ENCODE data around the gene SNAI3. TPM values are rescaled to one million over a fixed set of nuclear protein-coding genes. Genes with fewer than 3 reads are reported as not detected.

SNAI3 gene
- total and polyA plus RNA-seq, 9 donors, result 3.8 to 11.8 (median 7.2) TPM

- 88% methylated on average over 45 of the region's 57 CpGs for WGBS (ENCODE audit: insufficient coverage)
These were observed 29.2 kb upstream of the SNAI3 start for GRCh38 chr16:88715312-88716190.

GRCh38 chr16:88714420-88715302 lies 28.4 kb upstream of the SNAI3 start:
- no peaks in the 10 kb centered on the region for H3K9me3 ChIP-seq (replicated peaks; ENCODE audit: control insufficient read depth, low read depth, low read length)
- H3K27me3 ChIP-seq (ENCODE audit: control insufficient read depth, insufficient read depth, low read length), result no peaks in the 10 kb centered on the region
- H3K4me3 ChIP-seq (ENCODE audit: low read length), result no peak overlapping the region
- DNase-seq, result no peak
- H3K36me3 ChIP-seq (ENCODE audit: control insufficient read depth, insufficient read depth, low read length), result peaks cover 69% of the 10 kb centered on the region
- H3K4me1 ChIP-seq (ENCODE audit: control insufficient read depth, insufficient read depth, low read length), result peaks cover 10% of the 10 kb centered on the region
- no peak overlapping the region for H3K27ac ChIP-seq (ENCODE audit: low read length)
- 84% methylated on average over 32 of the region's 42 CpGs for WGBS (ENCODE audit: insufficient coverage)

More at GRCh38 chr16:88715312-88716190, 29.2 kb upstream of the SNAI3 start:
- Histone ChIP-seq H3K9me3 (replicated peaks; ENCODE audit: control insufficient read depth, low read depth, low read length) (no peaks in the 10 kb centered on the region), H3K27me3 (ENCODE audit: control insufficient read depth, insufficient read depth, low read length) (no peaks in the 10 kb centered on the region), H3K36me3 (ENCODE audit: control insufficient read depth, insufficient read depth, low read length) (peaks cover 73% of the 10 kb centered on the region), H3K4me3 (ENCODE audit: low read length) (no peak overlapping the region), H3K27ac (ENCODE audit: low read length) (no peak overlapping the region), H3K4me1 (ENCODE audit: control insufficient read depth, insufficient read depth, low read length) (peaks cover 12% of the 10 kb centered on the region)
- no peak for DNase-seq

DNA sequence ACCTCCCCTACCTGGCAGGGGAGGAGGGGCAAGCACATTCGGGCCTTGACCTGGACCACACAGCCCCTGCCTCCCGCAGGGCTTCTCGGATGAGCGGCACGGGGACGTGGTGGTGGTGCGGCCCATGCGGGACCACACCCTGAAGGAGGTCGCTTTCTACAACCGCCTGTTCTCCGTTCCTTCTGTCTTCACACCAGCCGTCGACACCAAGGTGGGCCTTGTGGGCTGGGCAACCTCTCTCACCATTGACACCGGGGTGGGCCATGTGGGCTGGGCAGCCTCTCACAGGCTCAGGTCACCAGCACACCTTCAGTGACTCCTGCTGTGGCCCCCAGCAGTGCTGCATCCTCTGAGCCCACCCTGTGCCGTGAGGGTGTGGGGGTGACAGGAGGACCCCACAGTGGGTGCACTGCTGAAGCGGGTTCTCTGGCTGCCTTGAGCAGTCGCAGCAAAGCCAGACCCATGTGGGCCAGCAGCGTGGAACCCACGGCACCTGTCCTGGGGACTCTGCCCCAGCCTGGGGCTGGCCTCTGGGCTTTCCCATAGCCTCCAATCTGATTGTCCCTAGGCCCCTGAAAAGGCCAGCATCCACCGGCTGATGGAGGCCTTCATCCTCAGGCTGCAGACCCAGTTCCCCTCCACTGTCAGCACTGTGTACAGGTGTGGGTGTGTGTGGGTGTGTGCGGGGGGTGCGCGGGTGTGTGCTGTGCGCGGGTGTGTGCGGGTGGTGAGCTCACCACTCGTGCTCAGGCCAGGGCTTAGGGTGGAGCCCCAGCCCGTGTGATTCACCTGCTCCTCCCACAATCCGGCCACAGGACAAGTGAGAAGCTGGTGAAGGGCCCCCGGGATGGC lies 27.5 kb upstream of the SNAI3 start:
- Histone ChIP-seq H3K36me3 (ENCODE audit: control insufficient read depth, insufficient read depth, low read length) (peaks cover 62% of the 10 kb centered on the region), H3K27me3 (ENCODE audit: control insufficient read depth, insufficient read depth, low read length) (no peaks in the 10 kb centered on the region), H3K27ac (ENCODE audit: low read length) (no peak overlapping the region), H3K4me1 (ENCODE audit: control insufficient read depth, insufficient read depth, low read length) (peaks cover 2% of the 10 kb centered on the region), H3K4me3 (ENCODE audit: low read length) (no peak overlapping the region), H3K9me3 (replicated peaks; ENCODE audit: control insufficient read depth, low read depth, low read length) (no peaks in the 10 kb centered on the region)
- WGBS (ENCODE audit: insufficient coverage), result 83% methylated on average over 23 of the region's 30 CpGs
- DNase-seq, result no peak

DNA sequence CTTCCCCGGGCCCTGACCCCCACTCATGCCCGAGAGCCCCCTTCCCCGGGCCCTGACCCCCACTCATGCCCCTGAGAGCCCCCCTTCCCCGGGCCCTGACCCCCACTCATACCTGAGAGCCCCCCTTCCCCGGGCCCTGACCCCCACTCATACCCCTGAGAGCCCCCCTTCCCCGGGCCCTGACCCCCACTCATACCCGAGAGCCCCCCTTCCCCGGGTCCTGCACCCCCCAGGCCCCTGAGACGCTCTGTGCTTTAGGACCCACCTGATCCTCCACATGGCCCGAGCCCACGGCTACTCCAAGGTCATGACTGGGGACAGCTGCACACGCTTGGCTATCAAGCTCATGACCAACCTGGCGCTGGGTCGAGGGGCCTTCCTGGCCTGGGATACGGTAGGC lies 26.7 kb upstream of the SNAI3 start:
- no peak overlapping the region for H3K4me3 ChIP-seq (ENCODE audit: low read length)
- DNase-seq, result no peak
- H3K36me3 ChIP-seq (ENCODE audit: control insufficient read depth, insufficient read depth, low read length), result peaks cover 60% of the 10 kb centered on the region
- no peaks in the 10 kb centered on the region for H3K27me3 ChIP-seq (ENCODE audit: control insufficient read depth, insufficient read depth, low read length)
- no peaks in the 10 kb centered on the region for H3K9me3 ChIP-seq (replicated peaks; ENCODE audit: control insufficient read depth, low read depth, low read length)
- 70% methylated on average over 6 of the region's 15 CpGs for WGBS (ENCODE audit: insufficient coverage)
- H3K27ac ChIP-seq (ENCODE audit: low read length), result no peak overlapping the region
- no peaks in the 10 kb centered on the region for H3K4me1 ChIP-seq (ENCODE audit: control insufficient read depth, insufficient read depth, low read length)

GRCh38 chr16:88712362-88712979 lies 26.2 kb upstream of the SNAI3 start:
- no peaks in the 10 kb centered on the region for H3K27me3 ChIP-seq (ENCODE audit: control insufficient read depth, insufficient read depth, low read length)
- no peak for DNase-seq
- H3K4me3 ChIP-seq (ENCODE audit: low read length), result no peak overlapping the region
- WGBS (ENCODE audit: insufficient coverage), result 69% methylated on average over 20 of the region's 25 CpGs
- peaks cover 1% of the 10 kb centered on the region for H3K4me1 ChIP-seq (ENCODE audit: control insufficient read depth, insufficient read depth, low read length)
- H3K36me3 ChIP-seq (ENCODE audit: control insufficient read depth, insufficient read depth, low read length), result peaks cover 55% of the 10 kb centered on the region
- no peak overlapping the region for H3K27ac ChIP-seq (ENCODE audit: low read length)
- H3K9me3 ChIP-seq (replicated peaks; ENCODE audit: control insufficient read depth, low read depth, low read length), result no peaks in the 10 kb centered on the region

- no peak for DNase-seq
- peaks cover 49% of the 10 kb centered on the region for H3K36me3 ChIP-seq (ENCODE audit: control insufficient read depth, insufficient read depth, low read length)
- no peak overlapping the region for H3K27ac ChIP-seq (ENCODE audit: low read length)
- H3K9me3 ChIP-seq (replicated peaks; ENCODE audit: control insufficient read depth, low read depth, low read length), result no peaks in the 10 kb centered on the region
- no peak overlapping the region for H3K4me3 ChIP-seq (ENCODE audit: low read length)
- H3K4me1 ChIP-seq (ENCODE audit: control insufficient read depth, insufficient read depth, low read length), result peaks cover 8% of the 10 kb centered on the region
- no peaks in the 10 kb centered on the region for H3K27me3 ChIP-seq (ENCODE audit: control insufficient read depth, insufficient read depth, low read length)
- 58% methylated on average over 17 of the region's 18 CpGs for WGBS (ENCODE audit: insufficient coverage)
These were observed 25.5 kb upstream of the SNAI3 start for GRCh38 chr16:88711750-88712340.

DNA sequence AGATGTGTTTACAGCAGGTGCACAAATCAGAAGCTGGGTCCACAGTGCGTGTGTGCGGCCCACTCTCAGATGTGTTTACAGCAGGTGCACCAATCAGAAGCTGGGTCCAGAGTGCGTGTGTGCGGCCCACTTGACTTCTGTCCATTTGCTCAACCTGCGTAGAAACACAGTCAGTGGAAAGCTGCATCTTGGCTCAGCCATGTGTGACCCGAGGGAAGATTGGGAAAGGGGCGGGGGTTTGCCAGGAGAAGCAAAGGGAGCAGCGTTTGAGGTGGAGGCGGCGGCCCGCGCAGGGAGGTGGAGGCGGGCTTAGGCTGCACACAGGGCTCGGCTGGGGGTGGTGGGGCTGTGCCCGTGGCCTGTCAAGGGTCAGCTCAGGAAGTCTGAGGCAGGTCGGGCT lies 24.2 kb upstream of the SNAI3 start:
- H3K27me3 ChIP-seq (ENCODE audit: control insufficient read depth, insufficient read depth, low read length), result no peaks in the 10 kb centered on the region
- DNase-seq, result no peak
- 75% methylated on average over 11 of the region's 16 CpGs for WGBS (ENCODE audit: insufficient coverage)

GRCh38 chr16:88706965-88707826 lies 20.9 kb upstream of the SNAI3 start:
- DNase-seq, result no peak
- H3K27me3 ChIP-seq (ENCODE audit: control insufficient read depth, insufficient read depth, low read length), result no peaks in the 10 kb centered on the region
- peaks cover 30% of the 10 kb centered on the region for H3K4me1 ChIP-seq (ENCODE audit: control insufficient read depth, insufficient read depth, low read length)
- peak overlapping the region; percentile 74 for H3K4me3 ChIP-seq (ENCODE audit: low read length)
- H3K36me3 ChIP-seq (ENCODE audit: control insufficient read depth, insufficient read depth, low read length), result peaks cover 20% of the 10 kb centered on the region
- H3K27ac ChIP-seq (ENCODE audit: low read length), result peak overlapping the region; percentile 15
- WGBS (ENCODE audit: insufficient coverage), result 48% methylated on average over 6 of the region's 17 CpGs
- H3K9me3 ChIP-seq (replicated peaks; ENCODE audit: control insufficient read depth, low read depth, low read length), result no peaks in the 10 kb centered on the region

More for the DNA sequence above, 24.2 kb upstream of the SNAI3 start:
- Histone ChIP-seq H3K27ac (ENCODE audit: low read length) (no peak overlapping the region), H3K4me1 (ENCODE audit: control insufficient read depth, insufficient read depth, low read length) (peaks cover 11% of the 10 kb centered on the region), H3K4me3 (ENCODE audit: low read length) (no peak overlapping the region), H3K9me3 (replicated peaks; ENCODE audit: control insufficient read depth, low read depth, low read length) (no peaks in the 10 kb centered on the region), H3K36me3 (ENCODE audit: control insufficient read depth, insufficient read depth, low read length) (peaks cover 36% of the 10 kb centered on the region)

Data from muscle of leg (tissue), 11 donors.